ENCODE data around the gene TSNAX.

Gene TSNAX

DNA sequence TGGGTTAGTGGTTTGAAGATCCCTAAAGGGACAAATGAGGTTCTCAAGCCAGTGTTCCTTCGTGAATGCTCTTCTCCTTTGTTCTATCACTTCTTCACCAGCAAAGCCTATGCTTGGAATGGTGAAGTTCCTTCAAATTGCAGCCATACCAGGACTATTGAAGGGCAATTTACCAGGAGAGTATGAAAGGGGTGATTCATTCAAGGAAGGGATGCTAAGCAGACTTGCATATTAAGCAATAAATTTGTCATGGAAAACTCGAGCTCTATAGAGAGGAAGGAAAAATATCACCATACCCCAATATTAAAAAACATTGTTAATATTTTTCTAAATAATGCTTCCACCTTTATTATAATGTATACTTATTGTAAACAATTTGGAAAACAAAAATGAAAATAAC is 9.3 kb upstream of the TSNAX start:
- DNase-seq, result no peak

DNA sequence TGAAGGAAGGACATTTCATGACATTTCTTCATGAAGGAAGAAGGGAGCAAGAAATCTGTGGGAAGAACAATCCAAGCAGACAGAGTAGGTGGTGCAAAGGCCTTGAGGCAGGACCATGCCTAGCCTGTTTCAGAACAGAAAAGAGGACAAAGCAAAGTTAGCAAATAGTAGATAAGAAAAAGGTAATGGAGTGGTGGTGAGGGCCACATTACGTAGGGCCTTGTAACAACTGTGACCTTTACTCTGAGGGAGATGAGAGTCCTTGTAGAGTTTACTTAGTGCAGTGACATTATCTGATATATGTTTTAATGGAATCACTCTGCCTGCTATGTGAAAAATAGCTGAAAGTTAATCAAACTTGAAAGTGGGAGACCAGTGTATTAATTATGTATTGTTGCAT is 6.4 kb upstream of the TSNAX start:
- no peak for DNase-seq

DNA sequence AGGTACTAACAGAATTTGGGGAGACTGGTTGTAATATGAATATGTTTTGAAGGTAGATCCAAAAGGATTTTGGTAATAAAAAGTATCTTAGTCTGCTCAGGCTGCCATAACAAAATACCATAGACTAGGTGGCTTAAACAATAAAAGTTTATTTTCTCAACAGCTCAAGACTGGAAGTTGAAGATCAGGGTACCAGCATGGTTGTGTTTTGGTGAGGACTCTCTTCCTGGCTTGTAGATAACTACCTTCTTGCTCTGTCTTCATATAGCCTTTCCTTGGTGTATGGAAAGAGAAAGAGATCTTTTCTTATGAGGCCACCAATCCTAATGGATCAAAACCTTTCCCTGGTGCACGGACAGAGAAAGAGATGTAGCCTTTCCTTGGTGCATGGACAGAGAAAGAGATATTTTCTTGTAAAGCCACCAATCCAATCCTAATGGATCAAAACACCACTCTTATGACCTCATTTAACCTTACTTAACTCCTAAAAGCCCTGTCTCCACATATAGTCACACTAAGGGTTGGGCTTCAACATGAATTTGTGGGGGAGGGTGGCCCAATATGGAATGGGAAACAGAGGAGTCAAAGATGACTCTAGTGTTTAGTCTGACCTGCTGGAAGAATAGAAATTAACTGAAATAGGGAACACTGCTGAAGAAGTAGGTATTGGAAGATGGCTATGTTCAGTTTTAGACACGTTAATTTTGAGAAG is 5.4 kb upstream of the TSNAX start:
- DNase-seq, result no peak

DNA sequence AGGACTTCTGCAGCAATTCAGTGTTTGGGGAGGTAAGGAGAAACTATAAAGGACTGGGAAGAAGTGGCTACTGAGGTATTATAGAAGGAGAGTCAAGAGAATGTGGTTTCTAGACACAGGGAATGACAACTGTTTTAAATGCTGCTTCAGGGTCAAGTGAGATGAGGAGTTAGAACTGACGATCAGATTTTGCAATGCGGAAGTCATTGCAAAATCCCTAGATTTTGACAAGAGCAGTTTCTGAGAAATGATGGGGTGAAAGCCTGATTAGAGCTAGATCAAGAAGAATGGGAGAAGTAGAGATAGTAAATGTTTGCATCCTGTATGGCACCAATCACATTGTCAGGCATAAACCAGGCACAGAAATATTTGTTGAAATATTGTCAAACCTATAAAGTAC is 4.7 kb upstream of the TSNAX start:
- no peak for DNase-seq

DNA sequence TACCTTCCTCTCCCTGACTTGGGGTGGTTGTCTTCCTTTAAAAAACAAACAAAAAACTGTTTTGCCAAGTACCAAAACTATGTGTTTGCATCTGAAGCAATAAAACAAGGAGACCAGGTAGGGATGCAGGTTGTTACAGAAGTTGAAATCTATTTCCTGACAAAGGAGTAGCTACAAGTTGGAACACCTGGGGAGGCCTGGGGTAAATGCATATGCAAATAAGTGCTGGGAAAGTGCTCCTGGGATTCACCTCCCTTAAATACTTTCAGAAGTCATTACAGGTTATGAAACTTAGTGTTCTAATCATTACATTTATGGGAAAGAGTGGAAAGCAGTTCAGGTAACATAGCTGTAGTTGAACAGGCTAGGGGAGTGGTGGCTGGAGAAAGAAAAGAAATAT is 1.9 kb upstream of the TSNAX start:
- no peak for DNase-seq

DNA sequence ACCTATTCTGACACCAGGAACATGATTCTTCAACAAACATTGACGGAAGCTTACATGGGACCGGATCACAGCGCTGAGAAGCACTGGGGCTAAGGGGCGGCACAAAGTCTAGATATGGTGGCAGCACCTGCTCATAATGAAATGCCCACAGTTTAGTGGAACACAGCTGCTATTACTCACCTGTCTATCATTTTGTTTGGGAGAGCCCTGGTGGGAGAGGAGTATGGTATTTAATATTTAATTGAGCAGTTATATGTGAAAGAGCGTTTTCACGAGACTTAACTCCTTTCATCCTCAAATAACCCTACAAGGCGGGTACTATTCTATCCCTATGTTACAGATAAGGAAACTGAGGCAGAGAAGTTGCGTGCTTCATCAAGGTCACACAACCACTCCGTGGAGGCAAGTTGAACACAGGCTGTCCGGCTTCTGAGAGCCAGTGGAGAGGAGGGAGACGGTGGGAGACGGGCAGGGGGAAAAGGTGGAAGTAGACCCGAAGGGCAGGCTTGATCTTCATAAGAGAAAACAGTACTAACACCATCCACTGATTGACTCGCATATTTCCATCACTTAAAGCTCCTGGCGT is 790 bp upstream of the TSNAX start:
- DNase-seq, result no peak

DNA sequence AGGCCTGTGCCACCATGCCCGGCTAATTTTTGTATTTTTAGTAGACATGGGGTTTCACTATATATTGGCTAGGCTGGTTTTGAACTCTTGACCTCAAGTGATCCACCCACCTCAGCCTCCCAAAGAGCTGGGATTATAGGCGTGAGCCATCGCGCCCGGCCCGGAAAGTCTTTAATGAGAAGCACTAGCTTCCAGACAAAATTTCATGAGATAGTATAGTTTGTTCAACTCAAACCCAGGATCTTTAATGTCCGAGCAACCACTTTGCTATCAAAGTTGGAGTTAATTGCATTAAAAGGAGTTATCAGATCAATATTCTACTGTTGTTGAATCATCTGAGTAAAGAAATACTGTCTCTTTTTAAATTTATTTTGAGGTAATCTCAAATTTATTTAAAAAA is 4.8 kb downstream of the TSNAX start:
- DNase-seq, result no peak

DNA sequence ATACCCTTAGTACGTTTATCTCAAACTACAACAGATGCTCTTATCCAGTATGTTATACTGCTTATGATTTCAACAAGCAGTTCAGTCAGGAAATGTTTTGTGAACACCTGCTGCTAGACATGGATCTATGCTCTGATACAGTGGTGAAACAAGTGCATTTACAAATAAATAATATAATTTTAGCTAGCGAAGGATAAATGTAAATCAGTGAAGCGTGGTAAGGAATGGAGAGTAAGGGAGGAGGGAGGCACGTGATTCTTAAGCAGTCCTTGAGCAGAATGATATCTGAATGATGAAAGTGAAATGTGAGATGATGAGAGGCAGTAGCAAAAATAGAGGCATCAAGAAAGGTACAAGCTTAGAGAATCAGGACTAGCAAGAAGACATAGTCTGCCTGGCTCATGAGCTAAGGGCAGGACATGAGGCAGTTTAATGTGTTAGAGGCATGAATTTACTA is 6.3 kb downstream of the TSNAX start:
- DNase-seq, result no peak

DNA sequence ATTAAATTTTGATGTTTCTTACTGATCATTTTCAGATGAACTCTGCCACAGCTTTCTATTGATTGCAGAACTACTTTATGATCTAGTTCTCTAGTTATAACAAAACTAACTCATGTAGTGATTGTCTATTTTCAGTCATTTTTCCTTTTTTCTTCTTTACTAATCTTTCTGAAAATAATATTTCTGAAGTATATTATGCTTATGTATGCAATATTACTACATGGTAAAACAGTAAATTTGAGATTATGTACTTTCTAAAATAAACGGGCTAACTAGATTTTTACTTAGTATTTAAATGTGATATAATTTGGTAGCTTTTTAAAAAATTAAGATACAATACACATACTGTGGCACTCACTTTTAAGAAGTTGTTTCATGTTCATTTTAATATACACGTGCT is 7.6 kb downstream of the TSNAX start:
- DNase-seq, result no peak

DNA sequence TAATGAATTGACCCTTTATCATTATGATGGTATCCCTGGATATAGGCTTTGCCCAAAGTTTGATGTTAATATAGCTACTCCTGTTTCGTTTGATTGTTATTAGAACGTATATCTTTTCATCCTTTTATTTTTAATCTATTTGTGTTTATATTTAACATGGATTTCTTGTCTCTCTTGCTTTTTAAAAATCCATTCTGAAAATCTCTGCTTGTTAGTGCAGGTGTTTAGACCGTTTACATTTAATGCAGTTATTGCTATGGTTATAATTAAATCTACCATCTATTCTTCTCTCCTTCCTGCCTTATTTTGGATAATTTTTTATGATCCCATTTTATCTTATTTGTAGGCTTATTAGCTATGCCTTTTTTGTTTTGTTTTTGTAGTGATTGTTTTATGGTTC is 12.4 kb downstream of the TSNAX start:
- no peak for DNase-seq

DNA sequence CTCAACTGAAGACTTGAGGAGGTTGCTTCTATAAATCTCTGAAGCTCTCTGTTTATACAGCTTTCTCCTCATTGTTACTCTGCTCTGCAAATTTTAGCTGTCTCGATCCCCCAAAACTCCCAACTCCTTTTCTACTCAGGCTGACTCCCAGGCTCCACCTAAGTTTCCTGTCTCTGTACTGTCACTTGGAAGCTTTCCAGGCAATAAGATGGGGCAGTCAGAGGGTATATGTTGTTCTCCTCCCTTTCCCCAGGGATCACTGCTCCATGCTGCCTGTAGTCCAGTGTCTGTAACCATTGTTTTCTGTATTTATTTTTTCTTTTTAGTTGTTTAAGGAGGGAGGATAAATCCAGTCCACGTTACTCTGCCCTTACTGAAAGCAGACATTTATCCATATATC is 13.4 kb downstream of the TSNAX start:
- DNase-seq, result no peak

DNA sequence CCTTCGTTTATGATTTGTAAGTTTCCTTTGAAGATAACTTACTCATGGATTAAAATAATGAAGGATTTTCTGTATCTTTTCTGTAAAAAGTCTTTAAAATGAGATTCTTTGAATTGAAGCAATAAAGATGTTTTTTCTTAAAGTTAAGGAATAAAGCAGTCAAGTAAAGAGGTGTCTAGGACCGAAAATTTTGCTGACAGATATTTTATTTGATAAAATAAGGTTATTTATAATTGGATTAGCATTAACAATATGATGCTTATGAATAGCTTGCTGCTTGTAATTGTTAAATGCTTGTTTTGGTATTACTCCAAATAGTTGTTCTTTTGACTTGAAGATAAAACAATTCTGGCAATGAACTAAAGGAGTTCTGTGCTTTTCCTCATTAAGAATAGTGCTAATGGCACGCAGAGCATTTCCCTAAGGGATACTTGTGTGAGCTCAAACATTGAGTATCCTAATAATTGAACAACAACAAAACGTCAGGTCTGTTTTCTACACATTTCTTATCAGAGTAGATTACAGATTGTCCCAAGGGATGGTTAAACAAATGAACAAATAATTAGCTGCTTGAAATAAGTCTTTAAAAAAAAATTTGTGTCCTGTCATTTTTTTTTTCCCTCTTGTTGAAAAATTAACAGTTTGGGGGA is 16.6 kb downstream of the TSNAX start:
- DNase-seq, result no peak

DNA sequence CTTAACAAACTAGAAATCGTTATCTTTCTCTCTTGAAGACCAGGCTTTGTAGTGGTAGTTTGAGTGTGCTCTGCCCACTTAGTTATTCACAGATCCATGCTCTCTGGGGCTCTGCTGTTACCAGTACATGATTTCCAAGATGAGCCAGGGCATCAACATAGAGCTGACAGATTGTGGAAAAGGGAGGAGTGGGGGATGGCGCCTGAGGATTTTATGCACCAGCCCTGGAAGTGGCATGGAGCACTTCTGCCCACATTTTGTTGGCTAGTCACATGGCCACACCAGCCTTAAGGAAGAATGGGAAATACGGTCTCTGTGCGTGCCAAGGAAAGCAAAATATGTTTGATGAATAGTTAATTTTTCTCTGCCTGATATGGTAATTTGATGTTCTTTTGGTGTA is 18.2 kb downstream of the TSNAX start:
- DNase-seq, result no peak

DNA sequence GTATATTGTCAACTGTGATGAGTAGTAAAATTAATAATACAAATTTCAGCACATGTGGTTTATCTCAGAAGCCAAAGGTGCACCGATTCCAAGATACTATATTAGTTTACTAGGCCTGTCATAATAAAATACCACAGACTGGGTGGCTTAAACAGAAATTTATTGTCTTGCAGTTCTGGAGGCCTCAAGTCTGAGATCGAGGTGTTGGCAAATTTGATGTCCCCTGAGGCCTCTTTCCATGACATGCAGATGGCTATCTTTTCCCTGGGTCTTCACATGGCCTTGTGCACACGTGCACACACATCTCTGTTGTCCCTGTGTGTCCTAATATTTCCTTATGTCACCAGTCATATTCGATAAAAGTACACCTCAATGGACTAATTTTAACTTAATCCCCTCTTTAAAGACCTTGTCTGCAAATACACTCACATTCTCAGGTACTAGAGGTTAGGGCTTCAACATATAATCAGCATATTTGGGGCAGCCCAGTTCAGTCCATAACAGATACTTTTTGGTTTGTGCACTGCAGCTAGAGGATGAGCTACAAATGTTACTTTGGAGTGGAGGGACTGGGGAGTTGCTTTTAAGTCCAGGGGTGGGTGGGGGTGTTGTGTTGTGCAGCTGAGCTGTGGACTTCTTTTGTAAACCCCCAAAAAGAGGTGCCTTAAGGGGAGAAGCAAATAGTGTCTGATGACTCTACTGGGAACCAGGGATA is 21.4 kb downstream of the TSNAX start:
- no peak for DNase-seq

DNA sequence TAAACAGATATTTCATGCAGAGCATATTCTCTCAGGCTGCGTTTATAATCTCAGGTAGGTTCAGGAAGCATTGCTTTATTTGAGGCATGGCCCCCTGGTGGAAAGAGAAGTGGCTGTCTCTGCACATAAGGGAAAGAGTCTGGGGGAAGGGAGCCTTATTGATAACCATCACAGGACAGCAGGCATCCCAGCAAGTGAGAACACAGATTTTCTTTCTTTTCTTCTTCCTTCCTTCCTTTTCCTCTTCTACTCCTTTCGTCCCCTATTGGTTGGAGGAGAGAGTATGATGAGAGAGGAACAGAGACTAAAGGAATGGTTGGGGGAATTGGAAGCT is 21.9 kb downstream of the TSNAX start:
- DNase-seq, result no peak

DNA sequence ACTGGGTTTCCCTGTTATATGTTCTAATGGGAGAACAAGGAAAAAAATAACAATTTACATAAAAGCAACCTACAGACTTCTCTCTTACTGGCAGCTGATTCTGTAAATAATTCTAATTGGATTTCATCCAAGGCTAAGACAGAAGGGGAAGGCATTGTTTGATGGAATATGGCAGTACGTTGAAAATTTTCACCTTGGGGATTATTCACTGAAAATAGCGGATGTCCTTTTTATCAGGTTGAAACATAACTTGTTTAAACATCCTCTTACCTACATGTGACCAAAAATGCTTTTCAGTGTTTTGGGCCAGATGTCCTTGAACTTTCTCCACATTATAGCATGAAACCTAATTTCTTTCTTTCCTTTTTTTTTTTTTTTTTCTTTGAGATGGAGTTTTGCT is 24.9 kb downstream of the TSNAX start:
- no peak for DNase-seq

DNA sequence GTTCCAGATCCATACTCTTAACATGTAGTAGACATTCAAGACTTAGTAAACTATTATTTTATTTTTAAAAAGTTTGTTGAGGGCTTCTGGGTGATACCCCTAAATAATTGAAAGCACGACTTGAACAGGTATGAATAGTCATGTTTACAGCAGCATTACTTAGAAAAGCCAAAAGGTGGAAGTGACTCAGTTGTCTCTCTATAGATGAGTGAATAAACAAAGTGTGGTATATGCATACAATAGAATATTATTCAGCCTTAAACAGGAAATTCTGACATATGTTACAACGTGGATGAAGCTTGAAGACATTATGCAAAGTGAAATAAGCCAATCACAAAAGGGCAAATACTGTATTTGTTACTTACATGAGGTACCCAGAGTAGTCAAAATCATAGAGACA is 26.5 kb downstream of the TSNAX start:
- no peak for DNase-seq

DNA sequence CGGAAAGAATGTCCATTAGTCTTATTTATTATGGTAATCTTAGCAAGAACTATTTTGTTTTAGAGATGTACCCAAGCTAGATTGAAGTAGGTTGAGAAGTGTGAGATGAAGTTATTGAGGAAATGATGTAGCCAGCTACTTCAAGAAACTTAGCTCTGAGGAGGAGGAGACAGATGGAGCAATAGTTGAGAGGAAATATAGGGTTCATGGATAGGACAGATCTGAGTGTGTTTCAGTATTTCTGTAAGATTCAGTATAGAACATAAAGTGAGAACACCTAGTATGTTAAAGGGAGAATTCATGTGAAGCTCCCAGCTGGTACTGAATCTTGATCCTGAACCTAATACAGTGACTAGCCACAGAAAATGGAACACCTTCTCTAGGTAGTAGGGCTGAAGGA is 28.9 kb downstream of the TSNAX start:
- DNase-seq, result no peak

DNA sequence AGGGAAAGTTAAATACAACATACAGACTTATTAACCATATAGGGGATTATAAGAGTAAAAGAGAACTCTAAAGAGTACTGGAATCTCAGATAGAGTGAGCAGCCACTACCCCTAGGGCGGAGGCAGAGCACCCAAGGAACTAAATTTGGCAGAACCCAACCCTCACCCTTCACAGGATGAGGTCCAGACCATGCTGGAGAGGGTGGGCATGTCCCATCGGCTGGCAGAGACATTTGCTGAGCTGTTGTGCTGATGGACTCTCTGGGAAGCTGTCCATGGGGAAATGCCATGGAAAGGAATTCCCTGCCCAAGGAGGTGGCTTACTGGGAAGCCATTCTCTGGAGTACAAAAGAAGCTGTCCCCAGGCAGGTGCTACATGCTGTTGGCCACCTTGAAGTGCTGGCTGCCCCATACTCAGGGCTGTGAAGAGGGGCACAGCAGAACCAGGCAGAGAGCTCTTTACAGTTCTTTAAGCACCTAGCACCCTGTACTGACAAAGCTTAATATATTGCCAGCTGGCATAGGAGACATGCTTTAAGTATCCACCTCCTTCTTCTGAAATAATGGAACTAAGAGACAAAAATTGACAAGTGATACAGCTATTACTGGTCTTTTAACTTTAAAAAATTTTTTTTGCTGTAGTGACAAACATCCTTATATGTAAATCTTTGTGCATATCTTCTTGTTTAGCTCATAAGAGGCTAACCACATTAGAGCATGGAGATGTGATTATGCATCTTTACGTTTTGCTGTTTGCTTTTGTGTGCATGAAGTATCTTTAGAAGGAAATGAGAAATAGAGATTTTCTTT is 29.6 kb downstream of the TSNAX start:
- no peak for DNase-seq

DNA sequence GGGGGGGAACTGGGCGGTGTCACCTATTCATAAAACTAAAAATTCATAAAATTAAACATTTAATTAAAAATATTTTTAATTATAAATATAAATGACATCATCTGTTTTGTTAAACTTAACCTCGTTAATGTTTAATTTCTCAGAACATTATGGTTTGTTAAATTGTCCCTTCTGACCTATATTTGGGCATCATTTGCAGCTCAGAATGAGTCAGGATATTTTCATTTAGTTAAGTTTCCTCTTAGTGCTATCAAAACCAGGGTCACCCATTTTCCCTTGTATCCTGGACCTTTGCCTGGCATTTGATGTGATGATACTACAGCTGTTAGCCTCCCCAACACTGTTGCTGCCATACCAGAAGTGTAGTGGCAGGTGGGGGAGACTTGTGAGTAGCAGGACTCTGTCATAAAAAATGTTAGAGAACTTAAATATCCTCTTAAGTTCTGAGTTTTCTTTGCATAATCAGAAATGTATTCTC is 30.3 kb downstream of the TSNAX start:
- no peak for DNase-seq

DNA sequence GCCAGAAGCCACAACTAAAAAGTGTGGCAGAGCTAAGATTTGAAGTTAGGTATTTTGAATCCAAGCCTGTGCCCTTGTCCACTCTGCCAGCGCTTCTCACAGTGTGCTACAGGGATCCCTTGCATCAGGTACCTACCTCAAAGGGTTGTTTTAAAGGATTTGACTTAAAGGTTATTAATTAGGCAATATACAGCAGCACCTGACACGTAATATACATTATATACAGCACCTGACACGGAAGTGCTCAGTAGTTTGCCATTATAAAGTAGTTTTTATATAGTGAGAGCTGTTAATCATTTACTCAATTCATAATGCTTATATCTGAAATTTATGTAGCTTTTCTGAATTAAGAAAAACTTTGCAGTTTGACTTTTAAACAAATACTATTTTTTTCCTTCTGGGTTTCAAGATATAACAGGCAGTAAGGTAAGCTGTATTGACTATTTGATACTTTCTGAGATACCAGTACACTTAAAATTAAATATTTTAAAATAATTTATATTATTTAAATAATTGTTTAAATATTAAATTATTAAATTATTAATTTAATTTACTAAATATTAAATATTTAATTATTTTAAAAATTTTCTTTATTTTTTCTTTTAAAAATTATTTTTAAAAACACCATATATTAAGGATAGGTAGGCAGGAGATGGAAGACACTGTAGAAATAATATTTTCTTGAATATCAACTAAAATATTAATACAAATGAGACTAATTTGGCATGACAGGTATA is 33.3 kb downstream of the TSNAX start:
- no peak for DNase-seq

DNA sequence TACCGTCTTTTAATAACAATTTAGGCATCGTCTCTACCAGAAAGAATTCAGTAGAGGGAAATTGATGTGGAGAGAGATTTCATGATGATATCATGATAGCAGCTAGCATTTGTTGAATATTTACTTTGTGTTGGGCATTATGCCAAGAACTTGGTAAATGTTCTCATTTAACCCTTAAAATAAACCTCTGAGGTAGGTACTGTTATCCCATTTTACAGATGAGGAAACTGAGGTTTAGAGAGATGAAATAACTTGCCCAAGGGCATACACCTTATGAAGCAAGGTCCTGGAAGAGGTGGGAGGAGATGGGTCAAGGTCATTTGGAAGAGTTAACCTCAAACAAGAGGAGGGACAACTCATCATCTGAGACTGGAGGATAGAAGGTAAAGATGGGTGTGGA is 34.8 kb downstream of the TSNAX start:
- DNase-seq, result no peak
